DOHH2 (cell line): ENCODE results near the gene CPSF7.

ENCODE experiments used
- H3F3A ChIP-seq: fragments of 200-600 bp; sonication (generic), shearing (Covaris generic); 2 replicates; pipeline ENCODE4 v1.6.0; 2016; ENCODE audit warnings: antibody characterized with exemption, mild to moderate bottlenecking; ENCODE audit not compliant: control insufficient read depth, insufficient read depth
- H3K27ac ChIP-seq: fragments of 200-600 bp; sonication (generic); 2 replicates; pipeline ENCODE4 v1.5.1; 2014; ENCODE audit warnings: low read depth, mild to moderate bottlenecking, low read length, moderate library complexity
- H3K27me3 ChIP-seq: fragments of 200-600 bp; sonication (generic); 2 replicates; pipeline ENCODE4 v1.6.1; 2014; ENCODE audit warnings: mild to moderate bottlenecking, low read length, mixed read lengths; ENCODE audit not compliant: control insufficient read depth
- H3K36me3 ChIP-seq: fragments of 200-600 bp; sonication (generic); 2 replicates; pipeline ENCODE4 v1.6.1; 2014; ENCODE audit warnings: mild to moderate bottlenecking, low read length, moderate library complexity, mixed read lengths; ENCODE audit not compliant: control insufficient read depth
- H3K4me1 ChIP-seq: fragments of 200-600 bp; sonication (generic); 2 replicates; pipeline ENCODE4 v1.6.1; 2014; ENCODE audit warnings: mild to moderate bottlenecking, low read length, mixed read lengths; ENCODE audit not compliant: control insufficient read depth
- H3K4me2 ChIP-seq: fragments of 200-600 bp; sonication (generic); 2 replicates; pipeline ENCODE4 v1.6.0; 2014; ENCODE audit warnings: mild to moderate bottlenecking, low read length, moderate library complexity
- H3K4me3 ChIP-seq: fragments of 200-600 bp; sonication (generic); 2 replicates; pipeline ENCODE4 v1.5.1; 2014; ENCODE audit warnings: mild to moderate bottlenecking, low read length, mixed read lengths
- H3K79me2 ChIP-seq: fragments of 200-600 bp; sonication (generic); 2 replicates; pipeline ENCODE4 v1.6.1; 2014; ENCODE audit warnings: mild to moderate bottlenecking, low read length, mixed read lengths; ENCODE audit not compliant: control insufficient read depth
- H3K9me2 ChIP-seq: fragments of 200-600 bp; sonication (generic); replicated peaks from 2 replicates; pipeline ENCODE4 v1.6.1; 2014; ENCODE audit warnings: mild to moderate bottlenecking, low read length, mixed read lengths; ENCODE audit not compliant: control insufficient read depth
- H3K9me3 ChIP-seq: fragments of 200-600 bp; sonication (generic); 2 replicates; pipeline ENCODE4 v1.6.1; 2014; ENCODE audit warnings: antibody characterized with exemption, low read length, mixed read lengths; ENCODE audit not compliant: control insufficient read depth, insufficient read depth
- H4K20me1 ChIP-seq: fragments of 200-600 bp; sonication (generic); 2 replicates; pipeline ENCODE4 v1.6.0; 2014; ENCODE audit warnings: low read depth, mild to moderate bottlenecking, antibody characterized with exemption, low read length, moderate library complexity; ENCODE audit not compliant: control insufficient read depth, insufficient read depth
- EZH2phosphoT487 ChIP-seq: fragments of 200-600 bp; sonication (generic); IDR thresholded peaks from 2 replicates; pipeline ENCODE4 v1.6.1; 2017; ENCODE audit warnings: borderline replicate concordance, mild to moderate bottlenecking, antibody characterized with exemption, low read length, moderate library complexity, mixed read lengths
- TF ChIP-seq, protein P1 (sequence below): fragments of 200-600 bp; sonication (generic); IDR thresholded peaks from one replicate; pipeline ENCODE4 v1.5.1; 2014; ENCODE audit warnings: antibody characterized with exemption, mild to moderate bottlenecking, low read depth, low read length; ENCODE audit not compliant: poor library complexity, severe bottlenecking

The CPSF7 gene

DNA sequence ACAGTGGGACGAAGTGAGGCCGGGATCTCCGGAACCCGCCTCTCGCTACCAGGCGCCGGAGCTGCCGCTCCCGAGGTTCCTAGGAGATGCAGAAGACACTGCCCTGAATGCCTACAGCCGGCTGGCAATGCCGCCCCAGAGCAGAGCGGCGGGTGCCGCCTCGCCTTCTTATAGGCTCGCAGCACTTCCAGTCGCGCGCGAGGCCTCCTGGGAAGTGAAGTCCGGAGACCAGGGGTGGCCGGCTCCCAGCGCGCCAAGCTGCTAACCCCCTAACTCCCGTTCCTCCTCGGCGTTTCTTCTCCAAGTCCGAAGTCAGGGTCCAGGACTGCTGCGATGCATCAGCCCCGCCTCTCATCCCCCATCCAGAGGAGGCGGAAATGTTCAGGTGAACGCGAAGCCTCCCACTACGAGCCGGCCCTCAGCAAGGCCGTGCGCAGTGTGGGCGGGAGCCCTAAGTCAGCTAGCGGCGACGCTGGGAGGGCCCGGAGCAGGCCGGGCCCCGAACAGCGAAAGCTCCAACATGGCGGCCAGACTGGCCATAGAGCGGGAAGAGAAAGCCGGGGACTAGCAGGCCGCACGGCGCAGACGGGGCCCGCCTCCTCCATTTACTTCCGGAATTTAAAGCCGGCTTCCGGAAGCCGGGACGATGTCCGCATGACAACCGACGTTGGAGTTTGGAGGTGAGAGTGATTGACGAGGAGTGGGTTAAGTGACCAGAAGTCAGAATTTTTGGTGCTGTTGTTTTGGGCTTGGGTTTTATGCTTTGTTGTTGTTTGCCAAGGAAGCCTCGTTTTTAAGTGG lies 67.8 kb downstream of the CPSF7 start, which contains the start of the genes CYB561A3 and TMEM138:
CYB561A3 (minus strand) TSS at position 142 of the 801 bp plus-strand sequence. CDS start 5,169 bp downstream, outside the sequence.
TMEM138 (plus strand) TSS at position 634 of the 801 bp plus-strand sequence. CDS start 2,017 bp downstream, outside the sequence.
- peaks cover 46% of the 10 kb centered on the region for H3K4me1 ChIP-seq
- H3K79me2 ChIP-seq, result peaks cover 66% of the 10 kb centered on the region
- peaks cover 69% of the 10 kb centered on the region for H3K36me3 ChIP-seq

DNA sequence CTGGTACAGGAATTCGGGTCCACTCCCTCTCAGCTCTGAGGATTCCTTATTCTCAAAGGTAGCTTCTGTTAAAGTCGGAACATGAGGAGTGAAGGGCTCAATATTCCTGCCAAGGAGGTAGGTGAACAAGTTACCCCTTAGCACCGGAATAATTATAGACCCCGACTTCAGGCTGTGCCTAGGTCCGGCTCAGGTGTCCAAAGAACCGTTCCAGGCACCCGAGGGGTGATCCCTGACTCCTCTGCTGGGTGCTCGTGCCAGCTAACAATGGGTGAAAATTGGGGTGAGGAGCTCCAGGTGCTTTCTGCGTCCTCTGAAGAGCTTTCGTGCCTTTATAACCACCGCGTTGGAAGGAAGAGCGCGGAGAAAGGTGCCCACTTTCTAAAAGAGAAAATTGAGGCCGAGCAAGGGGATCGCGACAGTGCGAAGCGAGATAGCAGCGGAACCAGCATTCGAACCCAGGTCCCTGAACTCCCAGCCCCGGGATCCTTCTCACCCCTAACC lies 68.5 kb downstream of the CPSF7 start:
- Histone ChIP-seq H3K36me3 (peaks cover 69% of the 10 kb centered on the region), H3K4me2 (peak overlapping the region; percentile 98), H3K4me1 (peaks cover 52% of the 10 kb centered on the region), H4K20me1 (no peaks in the 10 kb centered on the region; the same call in 1 of the 2 replicates), H3K9me3 (no peaks in the 10 kb centered on the region), H3K9me2 (no peaks in the 10 kb centered on the region), H3F3A (peaks cover 41% of the 10 kb centered on the region), H3K79me2 (peaks cover 66% of the 10 kb centered on the region), H3K4me3 (peak overlapping the region; percentile 99), H3K27me3 (no peaks in the 10 kb centered on the region), H3K27ac (peak overlapping the region; percentile 98)
- TF ChIP-seq, protein P1, sequence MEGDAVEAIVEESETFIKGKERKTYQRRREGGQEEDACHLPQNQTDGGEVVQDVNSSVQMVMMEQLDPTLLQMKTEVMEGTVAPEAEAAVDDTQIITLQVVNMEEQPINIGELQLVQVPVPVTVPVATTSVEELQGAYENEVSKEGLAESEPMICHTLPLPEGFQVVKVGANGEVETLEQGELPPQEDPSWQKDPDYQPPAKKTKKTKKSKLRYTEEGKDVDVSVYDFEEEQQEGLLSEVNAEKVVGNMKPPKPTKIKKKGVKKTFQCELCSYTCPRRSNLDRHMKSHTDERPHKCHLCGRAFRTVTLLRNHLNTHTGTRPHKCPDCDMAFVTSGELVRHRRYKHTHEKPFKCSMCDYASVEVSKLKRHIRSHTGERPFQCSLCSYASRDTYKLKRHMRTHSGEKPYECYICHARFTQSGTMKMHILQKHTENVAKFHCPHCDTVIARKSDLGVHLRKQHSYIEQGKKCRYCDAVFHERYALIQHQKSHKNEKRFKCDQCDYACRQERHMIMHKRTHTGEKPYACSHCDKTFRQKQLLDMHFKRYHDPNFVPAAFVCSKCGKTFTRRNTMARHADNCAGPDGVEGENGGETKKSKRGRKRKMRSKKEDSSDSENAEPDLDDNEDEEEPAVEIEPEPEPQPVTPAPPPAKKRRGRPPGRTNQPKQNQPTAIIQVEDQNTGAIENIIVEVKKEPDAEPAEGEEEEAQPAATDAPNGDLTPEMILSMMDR, result no peak
- TF ChIP-seq EZH2phosphoT487, result no peak

More for the DNA sequence above, 67.8 kb downstream of the CPSF7 start, which contains the start of the genes CYB561A3 and TMEM138:
- Histone ChIP-seq H3K9me3 (no peaks in the 10 kb centered on the region), H3K27ac (peak within 1 kb of the TSS; percentile 98), H3K4me2 (peak within 1 kb of the TSS; percentile 98), H3F3A (peaks cover 34% of the 10 kb centered on the region), H3K9me2 (no peaks in the 10 kb centered on the region), H3K27me3 (no peaks in the 10 kb centered on the region), H4K20me1 (no peaks in the 10 kb centered on the region; the same call in 1 of the 2 replicates), H3K4me3 (peak within 1 kb of the TSS; percentile 99)
- TF ChIP-seq, protein P1, result no peak
- no peak for TF ChIP-seq EZH2phosphoT487

DNA sequence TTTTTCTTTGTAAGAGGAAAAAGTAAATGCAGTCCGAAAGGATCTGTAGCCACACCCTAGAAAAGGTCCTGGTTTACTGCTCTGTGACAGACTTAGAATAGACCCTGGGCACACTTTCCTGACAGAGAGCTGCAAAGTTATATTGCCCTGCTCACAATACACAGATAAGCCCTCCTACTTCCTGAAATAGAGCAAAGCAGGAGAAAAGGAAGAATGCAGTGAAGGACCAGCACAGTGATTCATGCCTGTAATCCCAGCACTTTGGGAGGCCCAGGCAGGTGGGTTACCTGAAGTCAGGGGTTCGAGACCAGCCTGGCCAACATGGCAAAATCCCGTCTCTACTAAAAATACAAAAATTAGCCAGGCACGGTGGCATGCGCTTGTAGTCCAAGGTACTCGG lies 70.3 kb downstream of the CPSF7 start:
- peak overlapping the region; percentile 99 for H3K4me3 ChIP-seq
- H3K27ac ChIP-seq, result peak overlapping the region; percentile 98
- peaks cover 42% of the 10 kb centered on the region for H3F3A ChIP-seq
- no peaks in the 10 kb centered on the region; the same call in 1 of the 2 replicates for H4K20me1 ChIP-seq
- peak overlapping the region; percentile 98 for H3K4me2 ChIP-seq
- H3K36me3 ChIP-seq, result peaks cover 68% of the 10 kb centered on the region
- H3K79me2 ChIP-seq, result peaks cover 75% of the 10 kb centered on the region
- H3K27me3 ChIP-seq, result no peaks in the 10 kb centered on the region
- peaks cover 70% of the 10 kb centered on the region for H3K4me1 ChIP-seq
- no peaks in the 10 kb centered on the region for H3K9me3 ChIP-seq
- H3K9me2 ChIP-seq, result no peaks in the 10 kb centered on the region
- TF ChIP-seq, protein P1, result no peak
- TF ChIP-seq EZH2phosphoT487, result no peak
